HUDEP-2 (cell line): ENCODE results near the gene SPATA24.
"Not testable (repeated sequence)": the region's sequence is repeated elsewhere in the genome, so short reads cannot be mapped to it uniquely, and the experiment has no call there.

Source experiments
- DNase-seq, 76 experiments: peaks; one replicate each; lab custom pipeline; 2025; ENCODE audit not compliant: unreplicated experiment in 76 of 76; lab: John Stamatoyannopoulos, UW

The SPATA24 gene

GRCh38 chr5:139395844-139396640 lies 7.8 kb downstream of the SPATA24 start:
- peak in 1 of 76 experiments; percentile 35 for DNase-seq

- DNase-seq: no peak
These were observed 9.0 kb downstream of the SPATA24 start, which contains the start of gene PROB1 for GRCh38 chr5:139394654-139395566. Gene PROB1, minus strand, starts transcription at chr5:139395104. Its CDS starts 23 bp downstream, at chr5:139395081.

- peak in 6 of 76 experiments; percentile 9 to 28 (median 16) for DNase-seq
These were observed 9.7 kb downstream of the SPATA24 start for GRCh38 chr5:139394123-139394653.

GRCh38 chr5:139393497-139394122 lies 10.3 kb downstream of the SPATA24 start:
- no peak for DNase-seq

- DNase-seq: peak in 52 of 76 experiments; percentile 16 to 67 (median 38)
These were observed 11.0 kb downstream of the SPATA24 start for GRCh38 chr5:139392678-139393496.

GRCh38 chr5:139392324-139392677 lies 11.6 kb downstream of the SPATA24 start:
- DNase-seq: no peak

GRCh38 chr5:139391570-139392323 lies 12.1 kb downstream of the SPATA24 start:
- DNase-seq: no peak

- DNase-seq: no peak
These were observed 13.0 kb downstream of the SPATA24 start for GRCh38 chr5:139390639-139391569.

- DNase-seq: no peak
These were observed 13.9 kb downstream of the SPATA24 start, which contains the start of gene MZB1 for GRCh38 chr5:139389701-139390638. Gene MZB1, minus strand, starts transcription at chr5:139389913. Its CDS starts 57 bp downstream, at chr5:139389856.

GRCh38 chr5:139388198-139388821 lies 15.6 kb downstream of the SPATA24 start:
- no peak for DNase-seq

- DNase-seq: no peak
These were observed 16.2 kb downstream of the SPATA24 start for GRCh38 chr5:139387611-139388197.

- not testable (repeated sequence) for DNase-seq
These were observed 16.9 kb downstream of the SPATA24 start for GRCh38 chr5:139386956-139387355.

- DNase-seq: no peak
These were observed 17.8 kb downstream of the SPATA24 start for GRCh38 chr5:139386050-139386438.

- peak in 18 of 76 experiments; percentile 8 to 37 (median 20) for DNase-seq
These were observed 18.5 kb downstream of the SPATA24 start for GRCh38 chr5:139385061-139386049.

GRCh38 chr5:139384591-139385051 lies 19.3 kb downstream of the SPATA24 start:
- no peak for DNase-seq
